GM12891 (cell line): Measurements from ENCODE around the gene FAM118B.
"Not testable (repeated sequence)": the region's sequence is repeated elsewhere in the genome, so short reads cannot be mapped to it uniquely, and the experiment has no call there.

Source experiments
- DNase-seq: peaks from one replicate; pipeline ENCODE4 v3.0.0; 2011; ENCODE audit warnings: low spot score; ENCODE audit not compliant: insufficient read length
- FAIRE-seq: peaks from 2 replicates; lab custom pipeline; 2011; peaks lifted over from hg19 to GRCh38; lab: Jason Lieb, UNC
- PAX5 ChIP-seq: IDR thresholded peaks from 2 replicates; pipeline ENCODE4 v1.6.1; 2011; ENCODE audit warnings: low read length, moderate library complexity, mild to moderate bottlenecking; ENCODE audit not compliant: insufficient read depth, severe bottlenecking
- POLR2A ChIP-seq: IDR thresholded peaks from 2 replicates; pipeline ENCODE4 v1.6.1; 2011; ENCODE audit warnings: low read depth, low read length, control low read depth
- POLR2AphosphoS5 ChIP-seq: IDR thresholded peaks from 2 replicates; pipeline ENCODE4 v1.6.1; 2011; ENCODE audit warnings: low read depth, low read length, control low read depth
- POU2F2 ChIP-seq: IDR thresholded peaks from 2 replicates; pipeline ENCODE4 v1.6.1; 2011; ENCODE audit warnings: low read depth, mild to moderate bottlenecking, control low read depth, low read length, moderate library complexity
- SPI1 ChIP-seq: IDR thresholded peaks from 2 replicates; pipeline ENCODE4 v1.6.1; 2011; ENCODE audit warnings: low read depth, low read length, control low read depth
- TAF1 ChIP-seq: IDR thresholded peaks from 2 replicates; pipeline ENCODE4 v1.6.1; 2011; ENCODE audit warnings: low read depth, low read length, control low read depth

The FAM118B gene

DNA sequence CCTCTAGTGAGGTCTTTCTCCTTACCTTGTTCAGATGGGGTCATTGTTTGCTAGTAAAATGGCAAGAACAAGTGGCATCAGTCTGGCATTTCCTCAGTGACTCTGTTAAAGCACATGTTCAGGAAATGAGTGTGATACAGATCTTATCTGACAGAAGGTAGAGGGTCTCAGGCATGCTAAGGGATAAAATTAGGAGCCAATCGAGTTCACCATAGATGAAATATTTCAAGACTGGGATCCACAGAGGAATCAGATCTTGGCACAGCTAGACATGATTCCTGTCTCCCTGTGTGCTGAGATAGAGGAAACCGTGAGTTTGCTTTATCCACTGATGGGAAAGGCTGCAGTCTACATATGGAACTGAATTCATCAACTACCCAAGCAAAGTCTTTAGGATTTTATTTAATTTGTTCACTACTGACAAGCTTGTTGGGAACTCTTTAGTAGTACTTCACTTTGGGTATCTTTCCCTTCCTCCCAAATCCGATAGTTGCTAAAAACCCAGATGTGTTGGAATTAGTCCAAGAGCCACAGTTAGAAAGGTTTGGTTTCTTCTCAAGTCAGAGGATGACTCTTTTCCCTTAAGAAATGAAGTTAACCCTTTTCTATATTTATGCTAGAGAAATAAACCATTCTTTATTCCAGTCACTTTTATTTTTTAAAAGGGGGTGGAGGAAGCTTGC lies 18.4 kb downstream of the FAM118B start:
- DNase-seq (no peak), FAIRE-seq (no peak)
- TF ChIP-seq POLR2AphosphoS5: no peak
- no peak for TF ChIP-seq POU2F2
- no peak for TF ChIP-seq PAX5
- no peak for TF ChIP-seq POLR2A
- no peak for TF ChIP-seq TAF1
- no peak for TF ChIP-seq SPI1

- DNase-seq (no peak), FAIRE-seq (no peak)
- TF ChIP-seq POLR2AphosphoS5: no peak
- no peak for TF ChIP-seq POLR2A
- no peak for TF ChIP-seq TAF1
- TF ChIP-seq POU2F2: no peak
- TF ChIP-seq SPI1: no peak
- no peak for TF ChIP-seq PAX5
Measured at GRCh38 chr11:126231725-126232459, 20.3 kb downstream of the FAM118B start.

DNA sequence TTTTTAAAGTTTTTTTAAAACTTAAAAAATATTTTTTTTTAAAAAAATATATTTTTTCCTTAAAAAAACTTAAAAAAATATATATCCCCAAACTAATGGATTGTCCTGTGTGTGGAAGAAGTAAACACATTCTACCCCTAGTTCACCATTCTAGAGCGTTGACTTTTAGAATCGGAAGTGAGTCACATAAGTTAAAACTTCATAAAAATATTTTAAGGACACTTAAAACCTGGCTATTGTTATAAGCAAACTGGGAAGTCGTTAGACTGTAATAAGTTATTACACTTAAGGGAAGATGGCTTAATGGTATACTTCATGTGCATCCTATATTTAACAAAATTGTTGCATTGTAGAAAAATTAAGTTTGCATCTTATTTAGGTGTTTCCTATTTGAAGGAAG lies 21.1 kb downstream of the FAM118B start:
- TF ChIP-seq PAX5 (no peak), POLR2A (no peak), POLR2AphosphoS5 (no peak), POU2F2 (no peak), TAF1 (no peak), SPI1 (no peak)
- FAIRE-seq (no peak), DNase-seq (no peak)

DNA sequence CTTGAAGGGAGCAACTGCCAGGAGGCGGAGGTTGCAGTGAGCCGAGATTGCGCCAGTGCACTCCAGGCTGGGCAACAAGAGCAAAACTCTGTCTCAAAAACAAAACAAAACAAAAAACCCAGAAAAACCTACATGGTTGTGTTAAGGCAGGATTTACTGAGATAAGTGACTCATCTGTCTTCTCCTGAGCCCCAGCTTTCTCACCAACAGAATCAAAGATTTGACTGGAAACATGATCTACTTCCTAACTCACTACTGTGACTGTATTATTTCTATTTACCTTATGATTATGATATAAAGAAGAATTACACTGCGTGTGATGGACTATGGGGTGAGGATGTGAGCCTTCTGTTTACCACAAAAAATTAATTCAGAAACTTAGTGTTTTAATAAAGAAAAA lies 21.8 kb downstream of the FAM118B start:
- no peak for TF ChIP-seq PAX5
- TF ChIP-seq POLR2A: no peak
- TF ChIP-seq SPI1: no peak
- no peak for TF ChIP-seq TAF1
- no peak for TF ChIP-seq POLR2AphosphoS5
- TF ChIP-seq POU2F2: no peak
- FAIRE-seq (no peak), DNase-seq (no peak)

- no peak for FAIRE-seq
Measured at GRCh38 chr11:126246636-126247035, 35.1 kb downstream of the FAM118B start.

DNA sequence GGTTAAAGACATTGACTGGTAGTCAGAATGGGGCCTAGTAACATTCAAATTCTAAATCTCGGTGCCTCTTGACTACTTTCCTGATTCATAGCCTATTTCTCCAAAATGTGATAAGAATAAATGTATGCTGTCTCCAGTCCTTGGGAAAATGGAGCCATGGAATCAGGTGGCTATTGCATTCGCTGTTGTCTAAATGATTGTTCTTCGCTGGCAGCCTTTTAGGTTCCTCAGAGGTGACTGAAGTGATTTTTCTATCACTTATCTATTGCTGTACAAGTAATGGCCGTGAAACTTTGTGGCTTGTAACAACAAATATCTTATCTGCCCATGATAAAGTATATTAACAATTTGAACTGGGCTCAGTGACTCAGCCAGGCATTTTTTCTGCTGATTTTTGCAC lies 41.7 kb downstream of the FAM118B start:
- FAIRE-seq: no peak
- TF ChIP-seq POU2F2: no peak
- TF ChIP-seq TAF1: no peak
- TF ChIP-seq SPI1: no peak
- TF ChIP-seq POLR2A: no peak
- TF ChIP-seq POLR2AphosphoS5: no peak
- TF ChIP-seq PAX5: no peak
- no peak for DNase-seq

More at GRCh38 chr11:126246636-126247035, 35.1 kb downstream of the FAM118B start:
- TF ChIP-seq POLR2AphosphoS5 (no peak), TAF1 (no peak), SPI1 (no peak), POU2F2 (no peak), PAX5 (no peak), POLR2A (no peak)
- no peak for DNase-seq

DNA sequence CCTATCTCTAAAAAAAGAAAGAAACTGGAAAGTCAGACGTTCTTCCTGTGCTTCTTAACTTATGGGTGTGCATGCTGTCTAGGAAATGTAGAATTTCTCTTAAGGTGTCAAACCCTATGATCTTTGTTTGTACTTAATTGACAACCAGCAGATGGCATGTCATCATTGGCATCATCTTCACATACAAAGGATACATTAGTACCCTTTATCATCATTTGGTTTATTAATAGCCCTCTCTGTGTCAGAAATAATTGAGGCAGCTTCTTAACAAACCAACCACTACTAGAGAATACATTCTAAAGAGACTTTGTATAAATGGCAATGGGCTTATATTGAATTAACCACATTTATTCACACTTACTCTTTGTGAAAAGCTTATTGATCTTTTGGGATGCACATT lies 43.2 kb downstream of the FAM118B start:
- TF ChIP-seq SPI1: no peak
- FAIRE-seq (no peak), DNase-seq (no peak)

- not testable (repeated sequence) for DNase-seq, FAIRE-seq
Measured at GRCh38 chr11:126255507-126255906, 43.9 kb downstream of the FAM118B start.

DNA sequence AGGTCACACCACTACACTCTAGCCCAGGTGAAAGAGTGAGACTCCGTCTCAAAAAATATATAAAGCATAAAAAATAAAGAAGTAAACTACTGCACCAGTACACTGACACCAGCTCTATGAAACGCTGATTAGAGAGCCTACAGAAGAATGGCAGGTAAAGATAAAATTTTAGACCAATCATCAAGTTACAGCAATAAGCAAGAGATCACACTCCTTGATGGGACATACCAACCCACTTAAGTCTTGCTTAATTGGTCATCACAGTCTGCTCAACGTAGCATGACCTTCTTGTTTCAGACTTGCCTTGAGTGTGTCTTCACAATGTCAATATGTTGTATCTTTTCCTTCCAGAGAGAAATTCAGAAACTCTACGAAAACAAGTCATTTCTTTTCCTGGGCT lies 44.6 kb downstream of the FAM118B start:
- FAIRE-seq (no peak), DNase-seq (no peak)
- TF ChIP-seq PAX5 (no peak), SPI1 (no peak), POU2F2 (no peak), POLR2A (no peak), POLR2AphosphoS5 (no peak), TAF1 (no peak)

GRCh38 chr11:126257144-126257543 lies 45.6 kb downstream of the FAM118B start:
- FAIRE-seq: no peak
- no peak for DNase-seq
- no peak for TF ChIP-seq POLR2A
- no peak for TF ChIP-seq POLR2AphosphoS5
- no peak for TF ChIP-seq PAX5
- TF ChIP-seq TAF1: no peak
- no peak for TF ChIP-seq SPI1
- TF ChIP-seq POU2F2: no peak
